NCI-H2227 treated with DMSO at 0.1 percent for 48 hours (cell line): ENCODE data around the gene STK11IP.
A peak's percentile ranks its signal among the peaks of the same experiment; 100 is the strongest.

Experiments used
- DNase-seq: peaks from one replicate; lab custom pipeline; 2025; lab: John Stamatoyannopoulos, UW

Gene STK11IP

DNA sequence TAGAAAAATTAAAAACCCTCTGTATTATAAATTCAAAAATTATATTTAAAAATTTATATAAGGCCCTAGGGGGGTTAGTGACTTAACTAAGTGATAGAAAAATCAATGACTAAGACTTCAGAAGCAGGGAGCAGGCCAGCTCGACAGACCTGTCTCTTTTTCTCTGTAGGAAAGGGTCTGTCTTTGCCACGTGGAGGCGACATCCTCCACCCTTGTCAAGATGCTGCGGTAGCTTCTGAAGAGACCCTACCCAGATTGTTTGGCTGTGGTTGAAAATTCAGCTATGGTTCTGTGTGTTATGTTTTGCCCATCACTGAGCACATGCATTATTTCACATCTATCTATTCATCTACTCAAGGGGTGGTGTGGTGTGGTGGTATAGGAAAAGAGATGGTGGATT lies 21.6 kb downstream of the STK11IP start:
- no peak for DNase-seq

DNA sequence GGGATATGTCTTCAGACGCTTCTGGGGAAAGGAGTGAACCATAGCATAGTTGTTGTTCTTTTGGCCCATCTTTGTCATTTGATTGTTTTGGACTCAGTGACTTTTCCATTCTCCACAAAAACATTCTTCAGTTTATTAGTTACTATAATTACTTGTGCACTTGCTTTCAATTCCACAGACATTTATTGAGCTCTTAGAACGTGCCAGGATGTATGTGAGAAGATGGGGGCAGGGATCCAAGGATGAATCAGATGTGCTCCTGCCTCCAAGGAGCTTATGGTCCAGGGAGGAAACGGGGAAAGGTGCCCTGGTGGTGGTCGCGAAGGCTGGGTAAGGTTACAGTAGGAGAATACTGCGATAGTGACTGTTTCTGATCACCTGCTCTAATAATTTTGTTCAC lies 22.9 kb downstream of the STK11IP start:
- no peak for DNase-seq

DNA sequence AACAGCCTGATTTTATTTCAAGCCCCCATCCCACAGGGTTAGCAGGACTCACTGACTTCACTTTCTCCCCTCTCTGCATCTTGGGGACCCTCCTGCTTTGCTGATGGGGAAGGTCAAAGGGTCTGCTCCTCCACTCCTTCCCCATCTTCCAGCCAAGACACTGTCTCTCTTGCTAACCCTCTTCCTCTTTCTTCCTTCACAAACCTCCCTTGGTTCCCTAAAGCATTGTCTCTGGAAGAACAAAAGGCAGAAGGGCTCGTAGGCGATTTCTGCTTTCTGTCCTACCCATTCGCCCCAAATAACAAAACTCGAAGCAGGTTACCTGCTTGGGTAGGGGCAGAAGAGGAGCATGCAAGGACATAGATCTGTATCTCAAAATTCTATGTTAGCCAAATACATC lies 24.3 kb downstream of the STK11IP start:
- no peak for DNase-seq

DNA sequence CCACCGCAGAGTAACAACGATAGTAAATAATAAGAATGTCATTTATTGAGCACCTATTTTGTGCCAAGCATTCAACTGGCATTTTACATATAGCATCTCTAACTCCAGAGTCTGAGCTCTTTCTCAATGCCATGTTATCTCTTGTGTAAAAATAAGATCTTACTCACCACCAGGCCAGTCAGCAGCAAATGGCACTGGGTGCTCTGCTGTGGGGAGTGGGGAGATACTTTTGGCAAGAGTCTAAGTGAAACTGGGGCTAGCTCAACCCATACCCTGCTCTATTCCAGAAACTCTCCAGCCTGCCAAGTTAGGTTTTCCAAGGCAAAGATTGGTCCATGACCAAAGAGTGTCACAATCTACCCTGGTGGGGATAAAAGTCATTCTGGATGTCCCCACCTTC lies 24.8 kb downstream of the STK11IP start:
- DNase-seq = no peak

DNA sequence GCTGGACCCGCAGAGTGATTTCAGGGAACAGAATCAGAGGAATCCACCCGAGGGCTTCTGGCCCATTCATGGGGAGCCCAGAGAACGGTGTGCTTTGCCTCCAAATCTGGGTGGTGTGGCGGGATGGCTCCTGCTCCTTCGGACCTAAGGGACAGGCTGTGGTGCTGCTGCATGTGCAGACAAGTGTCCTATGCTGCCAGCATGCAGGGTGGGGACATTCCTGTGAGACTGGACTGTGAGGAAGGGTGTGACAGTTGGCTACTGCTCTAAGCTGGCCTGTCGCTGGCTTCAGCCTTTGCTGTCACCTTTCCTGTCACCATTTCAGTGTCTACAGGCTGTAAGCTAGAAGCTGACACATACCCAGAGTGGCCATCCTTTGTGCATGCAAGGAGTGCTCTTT lies 26.9 kb downstream of the STK11IP start:
- DNase-seq = no peak

DNA sequence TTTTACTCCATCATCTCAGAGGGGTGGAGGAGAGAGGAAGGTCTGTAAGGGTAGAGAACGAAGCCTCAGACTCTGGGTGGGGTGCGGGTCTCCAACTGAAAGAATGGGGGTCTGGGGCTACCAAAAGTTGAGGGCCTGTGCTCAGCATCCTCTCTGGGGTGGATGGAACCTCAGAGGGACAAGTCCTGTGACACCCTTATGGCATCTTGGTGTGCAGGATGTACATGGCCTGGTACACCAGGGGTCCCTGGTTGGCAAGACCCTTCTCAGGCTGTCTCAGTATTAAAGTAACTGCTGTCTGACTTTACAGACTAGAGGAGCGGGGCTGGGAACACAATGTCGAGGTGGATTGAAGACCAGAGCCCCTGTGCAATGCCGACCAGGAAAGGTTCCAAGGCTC lies 27.5 kb downstream of the STK11IP start:
- no peak for DNase-seq

DNA sequence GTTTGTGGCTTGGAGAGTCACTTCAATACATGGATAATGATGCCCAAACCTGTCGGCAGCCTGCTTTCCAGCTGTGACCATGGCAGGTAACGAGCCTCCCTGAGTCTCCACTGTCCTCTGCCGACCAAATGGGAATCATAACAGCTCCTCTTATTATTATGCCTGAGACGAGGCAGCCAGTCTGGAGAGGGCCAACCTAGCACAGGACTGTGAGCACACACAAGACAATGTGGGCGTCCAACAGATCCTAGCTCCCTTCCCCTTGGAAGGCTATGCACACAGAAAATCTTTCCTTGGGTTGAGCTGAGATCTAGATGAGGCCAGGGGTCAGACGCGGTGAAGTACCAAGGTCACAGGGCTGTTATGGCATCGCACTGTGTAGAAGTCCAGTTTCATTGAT lies 28.9 kb downstream of the STK11IP start:
- peak; percentile 13 for DNase-seq

DNA sequence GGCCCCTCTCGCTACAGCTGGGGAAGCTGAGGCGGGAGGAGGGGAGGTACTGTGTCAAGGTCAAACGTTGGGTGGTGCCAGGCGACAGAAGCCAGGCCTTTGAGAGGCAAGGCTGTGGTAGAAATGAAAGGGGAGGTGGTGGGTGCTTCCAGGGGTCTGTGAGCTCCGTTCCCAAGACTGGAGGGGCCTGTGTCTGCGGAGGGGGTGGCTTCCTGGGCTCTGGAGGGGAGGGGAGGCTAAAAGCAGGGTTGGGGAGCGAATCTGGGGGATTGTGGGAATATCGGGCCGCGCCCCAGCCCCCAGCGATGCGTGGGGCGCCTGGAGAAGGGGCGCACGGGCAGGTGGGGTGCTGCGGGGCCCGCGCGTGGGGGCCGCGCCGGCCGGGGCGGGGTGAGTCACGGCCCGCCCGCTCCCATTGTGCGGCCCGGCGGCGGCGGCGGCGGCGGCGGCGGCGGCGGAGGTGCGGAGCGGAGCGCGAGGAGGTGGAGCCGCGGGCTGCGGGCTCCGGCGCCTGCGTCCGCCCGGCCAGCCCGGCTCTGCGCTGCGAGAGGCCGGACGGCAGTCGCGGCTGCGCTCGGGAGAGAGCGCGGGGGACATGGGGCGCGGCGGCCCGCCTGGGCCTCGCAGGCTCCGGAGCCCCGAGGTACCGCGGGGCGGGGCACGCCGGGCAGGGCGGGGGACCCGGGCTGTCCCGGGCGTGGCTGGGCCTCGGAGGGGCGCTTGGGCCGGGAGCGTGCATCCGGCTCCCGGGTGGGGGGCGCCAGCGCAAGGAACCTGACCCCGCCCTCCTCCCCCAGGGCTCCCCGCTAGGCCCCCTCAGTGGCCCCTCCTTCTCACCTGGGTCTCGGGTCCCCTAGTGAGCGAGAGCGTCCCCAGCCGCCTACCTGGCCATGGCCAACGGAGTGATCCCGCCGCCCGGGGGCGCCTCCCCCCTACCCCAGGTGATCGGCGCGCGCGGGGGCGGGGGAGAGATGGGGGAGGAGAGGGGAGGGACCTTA lies 29.7 kb downstream of the STK11IP start, which contains the start of gene SLC4A3:
TSS of gene SLC4A3 (plus strand) at position 528 of the 998 bp plus-strand sequence. CDS start at position 891, 363 bp downstream.
- no peak for DNase-seq

DNA sequence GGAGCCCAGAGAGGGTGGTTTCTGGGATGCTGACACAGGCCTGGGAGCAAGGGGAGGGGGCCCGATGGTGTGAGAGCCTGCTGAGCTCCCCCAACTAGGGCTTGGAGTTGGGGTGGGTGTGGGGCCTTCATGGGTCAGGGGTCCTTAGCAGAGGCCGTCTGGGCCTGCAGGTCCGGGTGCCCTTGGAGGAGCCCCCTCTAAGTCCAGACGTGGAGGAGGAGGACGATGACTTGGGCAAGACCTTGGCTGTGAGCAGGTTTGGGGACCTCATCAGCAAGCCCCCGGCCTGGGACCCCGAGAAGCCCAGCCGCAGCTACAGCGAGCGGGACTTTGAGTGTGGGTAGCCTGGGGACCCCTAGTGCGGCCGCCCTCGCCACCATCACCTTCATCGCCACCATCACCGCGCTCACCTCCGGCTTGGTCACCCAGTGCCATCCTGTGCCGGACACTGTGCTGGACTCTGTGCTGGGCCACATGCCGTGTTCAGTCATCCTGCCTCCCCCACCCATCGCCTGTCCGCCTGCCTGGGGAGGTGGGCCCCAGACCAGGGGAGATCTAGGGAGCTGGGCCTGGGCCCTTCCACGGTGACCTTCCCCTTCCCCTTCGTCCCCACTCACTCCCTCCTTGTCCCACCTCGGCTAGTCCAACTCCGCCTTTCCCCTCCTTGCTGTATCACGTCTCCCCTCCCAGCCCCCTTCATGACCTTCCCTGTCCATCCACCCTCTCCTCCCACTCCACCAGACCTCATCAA lies 30.8 kb downstream of the STK11IP start:
- no peak for DNase-seq

DNA sequence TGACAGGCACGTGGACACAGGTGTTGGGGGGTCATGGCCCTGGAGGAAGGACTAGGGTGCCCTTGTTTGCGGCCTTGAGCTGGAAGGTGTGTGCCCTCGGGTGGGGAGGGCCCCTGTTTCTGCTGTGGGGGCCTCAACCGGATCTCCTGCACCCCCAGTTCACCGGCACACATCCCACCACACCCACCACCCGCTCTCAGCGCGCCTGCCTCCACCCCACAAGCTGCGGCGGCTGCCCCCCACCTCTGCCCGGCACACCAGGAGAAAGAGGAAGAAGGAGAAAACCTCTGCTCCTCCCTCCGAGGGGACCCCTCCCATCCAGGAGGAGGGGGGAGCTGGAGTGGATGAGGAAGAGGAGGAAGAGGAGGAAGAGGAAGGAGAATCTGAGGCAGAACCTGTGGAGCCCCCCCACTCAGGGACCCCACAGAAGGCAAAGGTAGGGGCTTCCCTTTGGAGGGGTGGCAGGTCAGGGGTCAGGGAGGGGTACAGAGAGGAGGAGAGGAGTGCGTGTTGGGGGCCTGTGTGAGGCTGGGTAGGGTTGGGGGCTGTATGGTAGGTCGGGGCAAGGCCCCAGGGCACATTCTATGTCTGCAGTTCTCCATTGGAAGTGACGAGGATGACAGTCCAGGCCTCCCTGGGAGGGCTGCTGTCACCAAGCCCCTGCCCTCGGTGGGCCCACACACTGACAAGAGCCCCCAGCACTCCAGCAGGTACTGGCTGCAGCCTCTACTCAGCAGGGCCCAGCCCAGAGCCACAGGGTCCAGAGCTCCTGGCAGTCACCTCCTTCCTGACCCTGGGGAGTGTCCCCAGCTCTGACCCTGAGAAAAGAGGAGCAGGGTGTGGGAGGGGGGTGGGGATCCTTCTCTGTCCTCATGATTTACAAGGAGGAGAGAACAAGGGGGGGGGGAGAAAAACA lies 31.6 kb downstream of the STK11IP start:
- no peak for DNase-seq

DNA sequence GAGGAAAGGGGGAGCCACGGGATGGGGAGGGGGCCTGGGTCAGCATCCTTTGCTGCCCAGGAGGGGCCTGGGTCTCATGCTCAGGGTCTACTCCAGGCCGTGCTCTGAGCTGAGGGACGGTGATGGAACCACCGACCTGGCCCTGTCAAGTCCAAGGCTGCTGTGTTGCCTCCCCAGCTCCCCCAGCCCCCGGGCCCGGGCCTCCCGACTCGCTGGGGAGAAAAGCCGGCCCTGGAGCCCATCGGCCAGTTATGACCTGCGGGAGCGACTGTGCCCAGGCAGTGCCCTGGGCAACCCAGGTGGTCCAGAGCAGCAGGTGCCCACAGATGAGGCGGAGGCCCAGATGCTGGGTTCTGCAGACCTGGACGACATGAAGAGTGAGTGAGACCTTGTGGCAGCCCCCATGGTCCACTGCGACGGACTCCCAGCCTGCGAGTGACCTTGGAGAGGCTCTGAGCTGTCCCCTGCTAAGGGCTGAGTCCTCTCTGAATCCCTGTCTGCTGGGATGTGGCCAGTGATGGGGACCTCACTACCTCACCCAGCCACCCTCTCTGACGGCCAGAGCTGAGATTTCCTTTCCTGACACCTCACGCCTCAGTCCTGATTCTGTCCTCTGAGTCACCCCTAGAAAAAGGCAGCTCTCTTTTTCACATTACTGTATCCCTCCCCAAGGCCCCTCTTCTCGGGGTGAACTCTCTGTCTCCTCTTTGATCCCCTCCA lies 32.5 kb downstream of the STK11IP start:
- DNase-seq = no peak

DNA sequence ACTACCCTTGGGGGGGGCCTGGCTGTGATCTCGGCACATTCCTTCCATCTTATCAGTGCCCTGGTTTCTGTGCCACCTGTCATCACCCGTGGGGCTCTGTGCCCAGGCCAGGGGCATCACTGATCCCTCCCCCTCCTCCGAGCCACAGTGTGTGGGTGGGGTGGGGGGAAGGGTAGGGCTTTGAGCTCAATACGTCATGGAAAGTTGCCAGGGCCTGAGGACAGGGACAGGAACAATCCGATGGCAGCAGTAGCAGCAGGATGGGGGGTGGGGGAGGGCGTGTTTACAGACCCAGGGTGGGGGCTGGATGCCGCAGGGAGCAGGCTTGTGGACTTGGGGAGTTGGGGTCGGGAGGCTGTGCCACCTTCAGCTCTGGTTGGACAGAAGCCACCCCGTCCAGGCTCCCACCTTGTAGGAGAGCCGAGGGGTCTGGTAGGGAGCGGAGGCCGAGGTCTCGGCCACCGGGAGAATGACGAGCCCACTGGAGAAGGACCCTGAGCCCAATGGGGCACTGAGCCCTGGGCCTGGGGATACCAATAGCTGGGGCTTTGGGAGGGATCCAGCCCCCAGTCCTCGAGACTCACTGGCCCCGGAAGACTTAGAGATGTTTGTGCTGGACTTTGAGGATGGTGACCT lies 33.2 kb downstream of the STK11IP start:
- DNase-seq = no peak

DNA sequence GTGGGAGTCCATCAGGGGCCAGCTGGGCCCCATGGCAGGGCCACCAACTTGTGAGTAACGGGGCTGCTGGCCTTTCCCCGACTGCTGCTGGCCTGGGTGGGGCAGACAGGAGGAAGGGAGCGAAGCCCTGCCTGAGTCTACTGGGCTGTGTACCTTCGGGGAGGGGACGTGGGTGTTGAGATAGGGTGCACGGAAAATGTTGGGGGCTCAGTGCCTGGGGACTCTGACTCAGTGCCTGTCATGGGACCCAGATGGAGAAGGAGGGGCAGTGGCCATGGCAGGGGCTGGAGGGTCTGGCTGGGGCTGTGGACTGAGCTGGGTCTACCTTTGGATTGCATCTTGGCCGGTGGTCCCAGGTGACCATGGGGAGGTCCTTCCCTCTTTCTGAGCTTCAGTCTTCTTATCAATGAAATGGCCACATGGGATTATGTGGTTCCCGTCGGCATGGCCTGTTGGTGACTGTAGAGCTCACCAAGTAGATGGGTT lies 33.8 kb downstream of the STK11IP start:
- no peak for DNase-seq

DNA sequence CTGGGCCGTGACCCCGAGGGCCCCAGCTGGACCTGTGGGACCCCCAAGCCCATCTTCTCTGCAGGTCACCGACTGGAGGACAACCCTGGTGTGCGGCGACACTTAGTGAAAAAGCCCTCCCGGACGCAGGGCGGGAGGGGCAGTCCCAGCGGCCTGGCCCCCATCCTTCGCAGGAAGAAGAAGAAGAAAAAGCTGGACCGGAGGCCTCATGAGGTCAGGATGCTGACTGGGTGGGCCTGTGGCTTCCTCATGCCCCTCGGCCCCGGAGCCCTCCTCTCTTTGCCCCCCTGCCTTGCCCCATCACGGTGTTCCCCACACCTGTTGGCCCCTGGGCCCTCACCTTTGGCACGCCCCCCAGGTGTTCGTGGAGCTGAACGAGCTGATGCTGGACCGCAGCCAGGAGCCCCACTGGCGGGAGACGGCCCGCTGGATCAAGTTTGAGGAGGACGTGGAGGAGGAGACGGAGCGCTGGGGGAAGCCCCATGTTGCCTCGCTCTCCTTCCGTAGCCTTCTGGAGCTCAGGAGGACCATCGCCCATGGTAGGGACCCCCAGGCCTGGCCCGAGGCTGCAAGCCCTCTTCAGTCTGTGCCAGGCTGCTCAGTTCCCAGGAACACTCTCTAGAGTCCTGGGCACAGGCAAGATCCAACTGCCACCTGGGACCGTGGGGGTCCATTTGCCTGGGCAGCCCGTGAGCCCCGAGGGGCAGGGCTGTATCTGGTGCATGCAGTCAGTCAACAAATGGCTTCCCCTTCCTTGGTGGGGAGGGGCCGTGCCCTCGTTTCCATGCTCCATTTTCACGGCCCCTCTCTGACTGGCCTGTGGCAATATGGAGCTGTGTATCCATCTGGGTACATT lies 34.5 kb downstream of the STK11IP start:
- DNase-seq = no peak

DNA sequence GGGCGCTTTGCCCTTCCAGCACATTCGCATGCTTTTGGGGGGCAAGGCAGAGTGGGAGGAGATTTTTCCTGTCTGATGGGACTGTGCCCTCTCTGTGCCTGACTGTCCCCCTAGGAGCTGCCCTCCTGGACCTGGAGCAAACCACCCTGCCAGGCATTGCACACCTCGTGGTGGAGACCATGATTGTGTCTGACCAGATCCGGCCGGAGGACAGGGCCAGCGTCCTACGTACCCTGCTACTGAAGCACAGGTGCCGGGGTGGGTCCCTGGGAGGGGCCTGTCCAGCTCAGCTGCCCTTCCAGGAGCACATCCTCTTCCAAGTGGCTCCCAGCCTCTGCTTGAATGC lies 35.1 kb downstream of the STK11IP start:
- no peak for DNase-seq

DNA sequence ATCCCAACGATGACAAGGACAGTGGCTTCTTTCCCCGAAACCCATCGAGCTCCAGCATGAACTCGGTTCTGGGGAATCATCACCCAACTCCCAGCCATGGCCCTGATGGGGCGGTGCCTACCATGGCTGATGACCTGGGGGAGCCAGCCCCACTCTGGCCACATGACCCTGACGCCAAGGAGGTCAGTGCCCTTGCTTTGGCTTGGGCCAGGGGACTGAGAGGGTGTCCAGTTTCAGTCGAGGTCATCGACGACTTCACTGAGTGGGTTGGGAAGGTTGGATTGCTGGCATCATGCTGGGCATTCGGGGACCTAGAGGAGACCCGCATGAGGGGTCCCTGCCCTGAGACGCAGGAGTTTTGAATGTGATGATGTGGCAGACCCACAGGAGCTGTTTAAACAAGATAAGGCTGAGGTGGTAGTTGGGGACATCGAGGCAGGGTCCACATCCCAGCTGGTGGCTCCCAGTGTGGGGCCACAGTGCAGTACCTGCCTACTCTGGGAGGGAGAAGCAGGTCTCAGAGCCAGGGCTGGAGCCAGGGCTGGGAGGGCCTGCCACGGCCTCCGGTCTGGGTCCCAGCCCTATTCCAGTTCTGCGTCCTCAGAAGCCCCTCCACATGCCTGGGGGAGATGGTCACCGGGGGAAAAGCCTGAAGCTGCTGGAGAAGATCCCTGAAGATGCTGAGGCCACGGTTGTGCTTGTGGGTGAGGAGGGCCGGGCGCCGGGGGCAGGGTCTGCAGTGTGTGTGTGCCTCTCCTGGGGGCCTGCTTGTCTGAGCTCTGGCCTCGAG lies 35.8 kb downstream of the STK11IP start:
- DNase-seq = no peak

DNA sequence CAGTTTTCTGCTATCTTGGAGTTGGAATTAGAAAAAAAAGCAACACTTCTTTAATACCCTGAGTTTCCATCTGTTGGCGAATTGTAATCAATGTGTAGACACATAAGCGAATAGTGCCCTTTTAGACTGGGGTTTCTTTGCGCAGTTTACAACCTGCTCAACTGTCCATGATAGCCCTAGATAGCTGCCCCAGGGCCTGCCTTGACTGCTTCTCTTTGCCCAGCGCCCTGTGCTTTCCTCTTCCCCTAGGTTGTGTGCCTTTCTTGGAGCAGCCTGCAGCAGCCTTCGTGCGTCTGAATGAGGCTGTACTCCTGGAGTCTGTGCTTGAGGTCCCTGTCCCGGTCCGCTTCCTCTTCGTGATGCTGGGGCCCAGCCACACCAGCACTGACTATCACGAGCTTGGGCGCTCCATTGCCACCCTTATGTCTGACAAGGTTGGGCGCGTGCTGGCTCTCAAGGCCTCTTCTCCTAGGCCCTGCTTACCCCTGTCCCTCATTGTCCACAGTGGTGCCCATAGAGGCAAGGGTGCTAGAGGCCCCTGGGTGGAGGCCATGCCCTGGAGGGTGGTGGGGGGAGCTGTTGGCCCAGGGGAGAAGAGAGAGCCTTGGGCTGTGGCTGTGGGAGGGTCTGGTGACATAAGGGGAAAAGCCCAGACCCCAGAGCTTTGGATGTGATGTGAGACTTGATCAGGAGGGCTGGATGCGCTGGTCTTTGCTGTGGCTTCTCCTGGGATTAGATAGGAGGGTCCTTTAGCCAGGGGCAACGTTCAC lies 36.7 kb downstream of the STK11IP start:
- no peak for DNase-seq
